ENCODE measurements around the gene HES4.

Gene HES4

DNA sequence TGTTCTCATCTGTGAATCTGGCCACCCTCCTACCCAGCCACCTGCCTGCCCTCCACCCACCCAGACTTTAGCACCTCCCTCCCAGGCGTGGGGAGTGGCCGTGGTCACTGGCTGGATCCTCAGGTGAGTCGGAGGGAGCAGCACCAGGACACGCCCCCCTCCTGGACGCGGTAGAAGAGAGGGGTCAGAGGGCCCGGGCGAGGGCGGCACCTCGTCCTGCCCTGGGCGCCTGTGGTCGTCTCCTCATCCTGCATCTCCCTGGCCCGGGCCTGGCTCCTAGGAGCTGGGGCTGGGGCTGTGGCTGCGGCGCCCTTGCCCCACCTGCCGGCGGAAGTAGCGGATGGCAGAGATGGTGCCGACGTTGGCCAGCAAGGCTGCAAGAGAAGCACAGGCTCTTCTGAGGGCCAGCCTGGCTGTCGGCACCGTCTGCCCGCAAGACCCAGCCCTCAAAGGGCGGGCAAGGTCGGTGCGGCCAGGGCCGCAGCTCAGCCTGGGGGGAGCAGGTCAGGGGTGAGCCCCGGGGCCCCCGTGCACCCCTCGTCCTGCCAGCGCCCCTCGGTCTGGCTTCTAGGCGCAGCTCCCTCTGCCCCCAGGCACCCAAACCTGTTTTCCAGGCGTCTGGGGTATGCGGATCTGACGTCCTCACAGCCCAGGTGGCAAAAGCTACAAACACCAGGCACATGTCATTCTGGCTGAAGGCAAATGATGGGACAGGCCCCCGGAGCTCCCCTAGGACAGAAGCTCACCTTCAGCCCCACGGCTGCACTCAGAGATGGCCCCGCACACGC, 23.8 kb downstream of the HES4 start:
- TF ChIP-seq, protein P1, sequence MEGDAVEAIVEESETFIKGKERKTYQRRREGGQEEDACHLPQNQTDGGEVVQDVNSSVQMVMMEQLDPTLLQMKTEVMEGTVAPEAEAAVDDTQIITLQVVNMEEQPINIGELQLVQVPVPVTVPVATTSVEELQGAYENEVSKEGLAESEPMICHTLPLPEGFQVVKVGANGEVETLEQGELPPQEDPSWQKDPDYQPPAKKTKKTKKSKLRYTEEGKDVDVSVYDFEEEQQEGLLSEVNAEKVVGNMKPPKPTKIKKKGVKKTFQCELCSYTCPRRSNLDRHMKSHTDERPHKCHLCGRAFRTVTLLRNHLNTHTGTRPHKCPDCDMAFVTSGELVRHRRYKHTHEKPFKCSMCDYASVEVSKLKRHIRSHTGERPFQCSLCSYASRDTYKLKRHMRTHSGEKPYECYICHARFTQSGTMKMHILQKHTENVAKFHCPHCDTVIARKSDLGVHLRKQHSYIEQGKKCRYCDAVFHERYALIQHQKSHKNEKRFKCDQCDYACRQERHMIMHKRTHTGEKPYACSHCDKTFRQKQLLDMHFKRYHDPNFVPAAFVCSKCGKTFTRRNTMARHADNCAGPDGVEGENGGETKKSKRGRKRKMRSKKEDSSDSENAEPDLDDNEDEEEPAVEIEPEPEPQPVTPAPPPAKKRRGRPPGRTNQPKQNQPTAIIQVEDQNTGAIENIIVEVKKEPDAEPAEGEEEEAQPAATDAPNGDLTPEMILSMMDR (conservative IDR thresholded peaks at IDR 0.05; ENCODE audit: low read depth): peak; percentile 82
- H3K27ac ChIP-seq: peak overlapping the region; percentile 81
- ChIA-PET POLR2A (ENCODE audit: low non-redundant PET) (interaction anchor here (0.9 kb wide), 1 partner anchor 9 kb away, joined by 6 read pairs; the partner anchor contains the start of gene PLEKHN1), CTCF (interaction anchor here (0.6 to 1.8 kb wide), 10 partner anchors 15 to 337 kb away, joined by 3 to 9 read pairs (median 4); partner anchors contain the start of gene NOC2L)
- DNase-seq (ENCODE audit: low spot score): peak; percentile 77

- ChIA-PET POLR2A (ENCODE audit: low non-redundant PET) (no interaction called here), CTCF (interaction anchor here (1.0 to 1.8 kb wide), 3 partner anchors 14 to 106 kb away, joined by 3 to 9 read pairs (median 5); no protein-coding TSS in a partner anchor)
- peak overlapping the region; percentile 81 for H3K27ac ChIP-seq
- TF ChIP-seq, protein P1 (conservative IDR thresholded peaks at IDR 0.05; ENCODE audit: low read depth): no peak
- DNase-seq (ENCODE audit: low spot score): no peak
Measured at GRCh38 chr1:975365-975764, 24.5 kb downstream of the HES4 start.

- no peak overlapping the region for H3K27ac ChIP-seq
- no peak for DNase-seq (ENCODE audit: low spot score)
- POLR2A ChIA-PET (ENCODE audit: low non-redundant PET): no interaction called here
- TF ChIP-seq, protein P1 (conservative IDR thresholded peaks at IDR 0.05; ENCODE audit: low read depth): no peak
- CTCF ChIA-PET: interaction anchor here (1.3 to 1.8 kb wide), 2 partner anchors 69 to 105 kb away, joined by 5 to 9 read pairs; no protein-coding TSS in a partner anchor
Measured at GRCh38 chr1:974687-975328, 25.1 kb downstream of the HES4 start.

DNA sequence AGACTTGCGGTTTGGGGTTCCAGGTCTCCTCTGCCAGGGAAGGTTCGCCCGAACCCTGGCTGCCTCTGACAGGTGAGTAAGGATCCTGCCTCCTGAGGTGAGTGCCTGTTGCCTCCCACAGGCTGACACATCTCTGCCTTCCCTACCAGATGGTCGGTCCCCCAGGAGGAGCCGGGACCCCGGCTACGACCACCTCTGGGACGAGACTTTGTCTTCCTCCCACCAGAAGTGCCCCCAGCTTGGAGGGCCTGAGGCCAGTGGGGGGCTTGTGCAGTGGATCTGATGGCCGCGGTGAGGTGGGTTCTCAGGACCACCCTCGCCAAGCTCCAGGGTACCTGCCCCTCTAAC, 25.6 kb downstream of the HES4 start:
- no peak for DNase-seq (ENCODE audit: low spot score)
- POLR2A ChIA-PET (ENCODE audit: low non-redundant PET): no interaction called here
- TF ChIP-seq, protein P1 (conservative IDR thresholded peaks at IDR 0.05; ENCODE audit: low read depth): no peak
- CTCF ChIA-PET: no interaction called here
- no peak overlapping the region for H3K27ac ChIP-seq

DNA sequence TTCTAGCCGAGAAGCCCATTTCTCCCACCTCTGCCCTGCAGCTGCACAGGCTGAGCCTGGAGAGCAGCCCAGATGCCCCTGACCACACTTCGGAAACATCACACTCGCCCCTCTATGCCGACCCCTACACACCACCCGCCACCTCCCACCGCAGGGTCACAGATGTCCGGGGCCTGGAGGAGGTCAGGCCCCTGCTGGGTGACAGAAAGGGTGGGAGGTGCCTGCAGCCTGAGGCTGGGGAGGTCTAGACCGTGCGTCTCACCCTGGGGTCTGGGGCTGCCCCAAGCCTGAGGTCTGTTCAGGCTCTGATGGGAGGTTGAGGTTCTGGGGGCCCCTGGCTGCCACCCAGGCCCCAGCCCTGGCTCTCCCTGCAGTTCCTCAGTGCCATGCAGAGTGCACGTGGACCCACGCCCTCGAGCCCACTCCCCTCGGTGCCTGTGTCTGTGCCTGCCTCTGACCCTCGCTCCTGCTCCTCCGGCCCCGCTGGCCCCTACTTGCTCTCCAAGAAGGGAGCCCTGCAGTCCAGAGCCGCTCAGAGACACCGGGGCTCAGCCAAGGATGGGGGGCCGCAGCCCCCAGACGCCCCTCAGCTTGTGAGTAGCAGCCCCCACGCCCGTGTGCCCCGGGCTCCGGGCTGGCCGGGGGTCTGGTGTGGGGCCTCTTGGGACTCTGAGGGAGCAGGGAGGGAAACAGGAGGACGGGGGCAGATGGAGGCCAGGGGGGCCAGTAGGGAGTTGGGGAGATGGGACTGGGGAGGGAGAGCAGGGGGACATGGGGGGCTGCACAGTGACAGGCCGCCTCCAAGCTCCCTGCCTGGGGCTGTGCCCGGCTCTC, 26.2 kb downstream of the HES4 start:
- POLR2A ChIA-PET (ENCODE audit: low non-redundant PET): no interaction called here

More for the DNA sequence above, 26.2 kb downstream of the HES4 start:
- no peak for DNase-seq (ENCODE audit: low spot score)
- no peak overlapping the region for H3K27ac ChIP-seq
- TF ChIP-seq, protein P1 (conservative IDR thresholded peaks at IDR 0.05; ENCODE audit: low read depth): no peak
- CTCF ChIA-PET: no interaction called here
